Endothelial cell of umbilical vein (primary cell): ENCODE results near the gene CPNE5.
"Not testable (repeated sequence)": the region's sequence is repeated elsewhere in the genome, so short reads cannot be mapped to it uniquely, and the experiment has no call there.

Source experiments
- EZH2 ChIP-seq: IDR thresholded peaks from 2 replicates; pipeline ENCODE4 v1.6.1; 2012; ENCODE audit warnings: borderline replicate concordance, low read depth, mild to moderate bottlenecking, moderate library complexity, low read length, inconsistent platforms; ENCODE audit not compliant: severe bottlenecking
- FOS ChIP-seq: IDR thresholded peaks from 2 replicates; pipeline ENCODE4 v1.6.1; 2011; ENCODE audit warnings: mild to moderate bottlenecking, low read length, moderate library complexity, borderline replicate concordance; ENCODE audit not compliant: insufficient read depth
- JUN ChIP-seq: IDR thresholded peaks from 2 replicates; pipeline ENCODE4 v1.6.1; 2011; ENCODE audit warnings: borderline replicate concordance, low read depth; ENCODE audit not compliant: insufficient read length, insufficient read depth
- MYC ChIP-seq: IDR thresholded peaks from one replicate; pipeline ENCODE4 v1.6.1; 2011; ENCODE audit warnings: mild to moderate bottlenecking, low read depth, low read length
- POLR2A ChIP-seq: IDR thresholded peaks from 2 replicates; pipeline ENCODE4 v1.6.1; 2012; ENCODE audit warnings: low read depth, mild to moderate bottlenecking, control low read depth, low read length
- POLR2AphosphoS5 ChIP-seq: IDR thresholded peaks from 2 replicates; pipeline ENCODE4 v1.6.1; 2012; ENCODE audit warnings: low read depth, mild to moderate bottlenecking, control low read depth, low read length, moderate library complexity; ENCODE audit not compliant: insufficient read depth
- TF ChIP-seq, protein P1 (sequence below), 2 donors: IDR thresholded peaks; 1 replicate in 1 of 2; 2 replicates in 1 of 2; pipeline ENCODE4 v1.5.1; 2011; ENCODE audit warnings: low read length in 2 of 2, mild to moderate bottlenecking in 2 of 2, moderate library complexity in 2 of 2, control low read depth in 1 of 2, inconsistent platforms in 1 of 2, low read depth in 1 of 2; ENCODE audit not compliant: insufficient read depth in 1 of 2; ENCODE audit errors: extremely low read depth in 1 of 2
- TF ChIP-seq, protein P2 (sequence below): IDR thresholded peaks from 2 replicates; pipeline ENCODE4 v1.6.1; 2011; ENCODE audit not compliant: insufficient read depth, insufficient read length

DNA sequence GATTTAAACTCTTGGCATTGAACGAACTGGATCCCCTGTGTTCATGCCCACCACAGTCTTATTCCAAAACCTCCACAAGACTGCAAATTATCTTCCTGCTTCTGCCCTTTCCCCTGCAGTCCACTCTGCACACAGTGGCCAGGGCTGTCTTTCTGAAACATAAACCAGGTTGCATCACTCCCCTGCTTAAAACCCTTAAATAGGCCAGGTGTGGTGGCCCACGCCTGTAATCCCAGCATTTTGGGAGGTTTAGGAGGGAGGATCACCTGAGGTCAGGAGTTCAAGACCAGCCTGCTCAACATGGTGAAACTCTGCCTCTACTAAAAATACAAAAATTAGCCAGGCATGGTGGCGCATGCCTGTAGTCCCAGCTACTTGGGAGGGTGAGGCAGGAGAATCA lies 26.2 kb downstream of the CPNE5 start:
- TF ChIP-seq, protein P1, sequence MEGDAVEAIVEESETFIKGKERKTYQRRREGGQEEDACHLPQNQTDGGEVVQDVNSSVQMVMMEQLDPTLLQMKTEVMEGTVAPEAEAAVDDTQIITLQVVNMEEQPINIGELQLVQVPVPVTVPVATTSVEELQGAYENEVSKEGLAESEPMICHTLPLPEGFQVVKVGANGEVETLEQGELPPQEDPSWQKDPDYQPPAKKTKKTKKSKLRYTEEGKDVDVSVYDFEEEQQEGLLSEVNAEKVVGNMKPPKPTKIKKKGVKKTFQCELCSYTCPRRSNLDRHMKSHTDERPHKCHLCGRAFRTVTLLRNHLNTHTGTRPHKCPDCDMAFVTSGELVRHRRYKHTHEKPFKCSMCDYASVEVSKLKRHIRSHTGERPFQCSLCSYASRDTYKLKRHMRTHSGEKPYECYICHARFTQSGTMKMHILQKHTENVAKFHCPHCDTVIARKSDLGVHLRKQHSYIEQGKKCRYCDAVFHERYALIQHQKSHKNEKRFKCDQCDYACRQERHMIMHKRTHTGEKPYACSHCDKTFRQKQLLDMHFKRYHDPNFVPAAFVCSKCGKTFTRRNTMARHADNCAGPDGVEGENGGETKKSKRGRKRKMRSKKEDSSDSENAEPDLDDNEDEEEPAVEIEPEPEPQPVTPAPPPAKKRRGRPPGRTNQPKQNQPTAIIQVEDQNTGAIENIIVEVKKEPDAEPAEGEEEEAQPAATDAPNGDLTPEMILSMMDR (IDR thresholded peaks at IDR 0.05; ENCODE audit: extremely low read depth in 1 of 2, insufficient read depth in 1 of 2, low read depth in 1 of 2, low read length in 2 of 2) = not testable (repeated sequence)
- not testable (repeated sequence) for TF ChIP-seq EZH2, POLR2AphosphoS5, POLR2A, FOS, MYC, JUN
- TF ChIP-seq, protein P2, sequence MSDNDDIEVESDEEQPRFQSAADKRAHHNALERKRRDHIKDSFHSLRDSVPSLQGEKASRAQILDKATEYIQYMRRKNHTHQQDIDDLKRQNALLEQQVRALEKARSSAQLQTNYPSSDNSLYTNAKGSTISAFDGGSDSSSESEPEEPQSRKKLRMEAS = not testable (repeated sequence)
